HCT116 (cell line): Measurements from ENCODE around the gene SEMA3G. TPM values are rescaled to one million over a fixed set of nuclear protein-coding genes. Genes with fewer than 3 reads are reported as not detected.

ENCODE experiments used
- ATAC-seq: fragments of 200-7000 bp; cut with Tn5 transposase; 2 replicates; pipeline ENCODE4 v1.9.1; 2020; ENCODE audit warnings: mild to moderate bottlenecking, moderate library complexity
- BruUV-seq: library from RNA; stranded (reverse); fragments of 400-500 nt; replicated peaks from 2 replicates; lab custom pipeline; 2021; lab: Mats Ljungman, UMichigan
- CTCF ChIA-PET: fragments of 300-600 bp; sonication (Branson Sonifier 250); formaldehyde crosslinking; loops from one replicate; lab custom pipeline; 2021; ENCODE audit warnings: antibody characterized with exemption; lab: Charles Lee
- POLR2A ChIA-PET: fragments of 300-600, 350-600 bp; sonication (Branson Sonifier 250); formaldehyde crosslinking; loops from one replicate; lab custom pipeline; 2021; ENCODE audit warnings: antibody characterized with exemption; lab: Charles Lee
- RAD21 ChIA-PET, 2 experiments: fragments of 300-600 bp; sonication (Branson Sonifier 250); formaldehyde crosslinking; loops; one replicate each; lab custom pipeline; 2023; ENCODE audit warnings: low total read pairs in 2 of 2; ENCODE audit not compliant: uncharacterized antibody in 2 of 2, unreplicated experiment in 2 of 2, low non-redundant PET in 1 of 2; lab: Charles Lee
- DNase-seq: peaks from one replicate; pipeline ENCODE4 v3.0.0-alpha.2; 2010; ENCODE audit warnings: low read depth, low spot score
- H2AFZ ChIP-seq: fragments of 200-600 bp; shearing (Covaris generic), sonication (generic); 2 replicates; pipeline ENCODE4 v1.6.1; 2017; ENCODE audit warnings: low read depth, mixed run types, mixed read lengths, antibody characterized with exemption, low read length; ENCODE audit not compliant: poor library complexity, severe bottlenecking
- H3K27ac ChIP-seq: 2 replicates; pipeline ENCODE4 v1.5.1; 2012; ENCODE audit warnings: low read depth, low read length
- H3K27me3 ChIP-seq: fragments of 200-600 bp; sonication (generic); 2 replicates; pipeline ENCODE4 v1.6.1; 2016; ENCODE audit warnings: mixed run types, low read length, mixed read lengths; ENCODE audit not compliant: insufficient read depth
- H3K36me3 ChIP-seq, 2 experiments: fragments of 200-500 bp in 1 of 2; fragments of 200-600 bp in 1 of 2; sonication (Bioruptor generic) in 1 of 2; sonication (generic) in 1 of 2; 2 replicates each; pipeline versions ENCODE4 v1.5.1 to v1.6.1; 2014 to 2016; ENCODE audit warnings: low read length in 2 of 2, inconsistent platforms in 1 of 2, mixed read lengths in 1 of 2, mixed run types in 1 of 2; ENCODE audit not compliant: insufficient read depth in 2 of 2, control insufficient read depth in 1 of 2
- H3K4me1 ChIP-seq, 2 experiments: fragments of 200-600 bp in 1 of 2; sonication (generic) in 1 of 2; 2 replicates each; pipeline versions ENCODE4 v1.5.1 to v1.6.1; 2012 to 2017; ENCODE audit warnings: low read length in 2 of 2, inconsistent platforms in 1 of 2, mild to moderate bottlenecking in 1 of 2, mixed read lengths in 1 of 2, mixed run types in 1 of 2, moderate library complexity in 1 of 2; ENCODE audit not compliant: insufficient read depth in 2 of 2, control insufficient read depth in 1 of 2
- H3K4me2 ChIP-seq: fragments of 200-600 bp; sonication (generic); 2 replicates; pipeline ENCODE4 v1.6.1; 2017; ENCODE audit warnings: mixed run types, low read length, mixed read lengths
- H3K4me3 ChIP-seq, 2 experiments: fragments of 200-600 bp in 1 of 2; sonication (generic) in 1 of 2; replicated peaks in 1 of 2; 2 replicates each; pipeline ENCODE4 v1.5.1; 2011 to 2016; ENCODE audit warnings: low read length in 2 of 2, control low read depth in 1 of 2, low read depth in 1 of 2, mild to moderate bottlenecking in 1 of 2, mixed read lengths in 1 of 2, mixed run types in 1 of 2
- H3K79me2 ChIP-seq: fragments of 200-600 bp; sonication (generic); 2 replicates; pipeline ENCODE4 v1.6.1; 2017; ENCODE audit warnings: mild to moderate bottlenecking, mixed run types, low read length, moderate library complexity, mixed read lengths; ENCODE audit not compliant: insufficient read depth
- H3K9ac ChIP-seq: fragments of 200-600 bp; sonication (generic); 2 replicates; pipeline ENCODE4 v1.6.1; 2016; ENCODE audit warnings: low read length, mixed read lengths
- H3K9me2 ChIP-seq: fragments of 200-600 bp; sonication (generic), shearing (Covaris generic); 2 replicates; pipeline ENCODE4 v1.6.1; 2017; ENCODE audit warnings: mixed run types, mild to moderate bottlenecking, moderate library complexity; ENCODE audit not compliant: insufficient read depth
- H3K9me3 ChIP-seq, 2 experiments: fragments of 200-500 bp in 1 of 2; fragments of 200-600 bp in 1 of 2; sonication (Bioruptor generic) in 1 of 2; sonication (generic) in 1 of 2; 2 replicates each; pipeline ENCODE4 v1.6.1; 2014 to 2017; ENCODE audit warnings: low read length in 2 of 2, mixed read lengths in 2 of 2, inconsistent platforms in 1 of 2, low read depth in 1 of 2, mild to moderate bottlenecking in 1 of 2, mixed run types in 1 of 2, moderate library complexity in 1 of 2; ENCODE audit not compliant: control insufficient read depth in 1 of 2, insufficient read depth in 1 of 2
- H4K20me1 ChIP-seq: fragments of 200-600 bp; sonication (generic), shearing (Covaris generic); 2 replicates; pipeline ENCODE4 v1.6.1; 2017; ENCODE audit warnings: mixed run types, mild to moderate bottlenecking, moderate library complexity; ENCODE audit not compliant: insufficient read depth
- CBX3 ChIP-seq: IDR thresholded peaks from 2 replicates; pipeline ENCODE4 v1.6.1; 2012; ENCODE audit warnings: low read depth
- EZH2 ChIP-seq: fragments of 200-600 bp; sonication (generic); IDR thresholded peaks from 2 replicates; pipeline ENCODE4 v1.6.1; 2017; ENCODE audit warnings: antibody characterized with exemption, mixed run types
- JUND ChIP-seq: IDR thresholded peaks from 2 replicates; pipeline ENCODE4 v1.6.1; 2012
- POLR2A ChIP-seq: IDR thresholded peaks from 2 replicates; pipeline ENCODE4 v1.7.0; 2011; ENCODE audit warnings: borderline replicate concordance; ENCODE audit not compliant: insufficient read depth, insufficient read length; ENCODE audit errors: extremely low read depth
- SRF ChIP-seq: IDR thresholded peaks from 2 replicates; pipeline ENCODE4 v1.6.1; 2012; ENCODE audit warnings: low read depth
- intact Hi-C: fragments of 100-400 bp; cut with micrococcal nuclease; formaldehyde crosslinking; loops from 2 replicates; pipeline ENCODE4 v1.10.0; 2022
- total RNA-seq: library from RNA; stranded (reverse); gene quantifications from one replicate; pipeline ENCODE4 v1.2.1, GENCODE V29; 2021; ENCODE audit not compliant: unreplicated experiment
- TF ChIP-seq, protein P1 (sequence below): IDR thresholded peaks from 2 replicates; pipeline ENCODE4 v1.6.1; 2012
- TF ChIP-seq, protein P2 (sequence below), 3 experiments: fragments of 200-600 bp in 1 of 3; sonication (generic) in 1 of 3; IDR thresholded peaks in 2 of 3; conservative IDR thresholded peaks in 1 of 3; 2 replicates each; pipeline ENCODE4 v1.5.1; 2012 to 2017; ENCODE audit warnings: low read depth in 2 of 3, low read length in 2 of 3, antibody characterized with exemption in 1 of 3, borderline replicate concordance in 1 of 3, control low read depth in 1 of 3, mild to moderate bottlenecking in 1 of 3, mixed read lengths in 1 of 3, mixed run types in 1 of 3, moderate library complexity in 1 of 3; ENCODE audit not compliant: insufficient read depth in 1 of 3

SEMA3G gene
- total RNA-seq, 1 experiment from 2014 or later: 4.2 TPM

DNA sequence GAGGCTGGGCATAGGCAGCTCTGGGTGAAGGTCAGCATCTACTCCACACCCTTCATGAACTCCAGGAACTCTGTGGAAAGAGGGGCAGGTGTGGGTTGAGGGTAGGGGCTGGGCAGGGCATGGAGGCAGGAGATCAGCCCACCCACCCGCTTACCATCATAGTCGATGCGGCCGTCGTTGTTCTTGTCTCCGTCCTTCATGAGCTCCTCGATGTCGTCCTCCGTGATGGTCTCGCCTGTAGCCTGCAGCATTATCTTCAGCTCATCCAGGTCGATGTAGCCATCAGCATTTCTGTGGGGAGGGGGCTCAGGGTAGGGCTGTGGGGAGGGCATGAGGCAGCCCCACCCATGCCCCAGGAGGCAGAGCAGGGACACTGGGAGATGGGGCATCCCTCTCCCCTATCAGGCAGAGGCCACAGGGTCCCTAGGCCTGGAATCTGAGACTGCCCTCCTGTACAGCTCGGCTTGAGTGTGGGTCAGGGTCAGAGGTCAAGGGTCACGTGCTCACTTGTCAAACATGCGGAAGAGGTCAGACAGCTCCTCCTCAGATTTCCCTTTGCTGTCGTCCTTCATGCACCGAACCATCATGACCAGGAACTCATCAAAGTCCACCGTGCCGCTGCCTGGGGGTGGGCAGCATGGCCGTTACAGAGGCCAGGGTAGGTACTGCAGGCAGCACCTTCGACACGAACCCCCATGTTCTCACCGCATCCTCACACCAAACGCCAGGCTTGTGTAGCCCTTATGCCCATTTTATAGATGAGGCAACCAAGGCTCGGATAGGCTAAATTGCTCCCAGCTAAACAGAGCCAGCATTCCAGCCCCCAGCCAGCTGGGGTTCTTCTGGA lies 6.6 kb upstream of the SEMA3G start:
- Histone ChIP-seq H3K4me3 (no peak overlapping the region), H3K27me3 (no peaks in the 10 kb centered on the region), H3K9ac (no peak overlapping the region), H3K4me2 (no peak overlapping the region; the same call in 1 of the 2 replicates), H3K79me2 (peaks cover 10% of the 10 kb centered on the region), H3K9me3 (no peaks in the 10 kb centered on the region), H4K20me1 (no peaks in the 10 kb centered on the region), H3K36me3 (no peaks in the 10 kb centered on the region), H3K9me2 (no peaks in the 10 kb centered on the region), H2AFZ (no peak overlapping the region), H3K4me1 (peaks cover 46 to 63% of the 10 kb centered on the region in 2 experiments), H3K27ac (no peak overlapping the region)
- CTCF ChIA-PET: no interaction called here
- intact Hi-C loops: no loop called here
- TF ChIP-seq, protein P1, sequence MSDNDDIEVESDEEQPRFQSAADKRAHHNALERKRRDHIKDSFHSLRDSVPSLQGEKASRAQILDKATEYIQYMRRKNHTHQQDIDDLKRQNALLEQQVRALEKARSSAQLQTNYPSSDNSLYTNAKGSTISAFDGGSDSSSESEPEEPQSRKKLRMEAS: no peak
- TF ChIP-seq SRF: no peak
- TF ChIP-seq, protein P2, sequence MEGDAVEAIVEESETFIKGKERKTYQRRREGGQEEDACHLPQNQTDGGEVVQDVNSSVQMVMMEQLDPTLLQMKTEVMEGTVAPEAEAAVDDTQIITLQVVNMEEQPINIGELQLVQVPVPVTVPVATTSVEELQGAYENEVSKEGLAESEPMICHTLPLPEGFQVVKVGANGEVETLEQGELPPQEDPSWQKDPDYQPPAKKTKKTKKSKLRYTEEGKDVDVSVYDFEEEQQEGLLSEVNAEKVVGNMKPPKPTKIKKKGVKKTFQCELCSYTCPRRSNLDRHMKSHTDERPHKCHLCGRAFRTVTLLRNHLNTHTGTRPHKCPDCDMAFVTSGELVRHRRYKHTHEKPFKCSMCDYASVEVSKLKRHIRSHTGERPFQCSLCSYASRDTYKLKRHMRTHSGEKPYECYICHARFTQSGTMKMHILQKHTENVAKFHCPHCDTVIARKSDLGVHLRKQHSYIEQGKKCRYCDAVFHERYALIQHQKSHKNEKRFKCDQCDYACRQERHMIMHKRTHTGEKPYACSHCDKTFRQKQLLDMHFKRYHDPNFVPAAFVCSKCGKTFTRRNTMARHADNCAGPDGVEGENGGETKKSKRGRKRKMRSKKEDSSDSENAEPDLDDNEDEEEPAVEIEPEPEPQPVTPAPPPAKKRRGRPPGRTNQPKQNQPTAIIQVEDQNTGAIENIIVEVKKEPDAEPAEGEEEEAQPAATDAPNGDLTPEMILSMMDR (IDR thresholded peaks at IDR 0.05 in 2 of 3, conservative IDR thresholded peaks at IDR 0.05 in 1 of 3; ENCODE audit: borderline replicate concordance in 1 of 3, insufficient read depth in 1 of 3, low read depth in 2 of 3, low read length in 2 of 3): peak in 2 of 3 experiments; percentile 20 to 37; a peak in 2 of 6 replicates
- no peak for TF ChIP-seq POLR2A
- TF ChIP-seq EZH2: no peak
- no peak for TF ChIP-seq JUND
- no peak for TF ChIP-seq CBX3
- DNase-seq (no peak), ATAC-seq (no peak)
- RAD21 ChIA-PET: interaction anchor here in 1 of 2 experiments (0.8 kb wide), 1 partner anchor 24 kb away, joined by 3 read pairs; no protein-coding TSS in a partner anchor
- BruUV-seq: no TSS peak
- POLR2A ChIA-PET: no interaction called here
